NT2/D1 (cell line): ENCODE data around the gene SLC7A14.

Experiments
- SUZ12 ChIP-seq: IDR thresholded peaks from 2 replicates; pipeline ENCODE4 v1.6.1; 2011; ENCODE audit not compliant: insufficient read length, insufficient read depth; ENCODE audit errors: extremely low read depth
- YY1 ChIP-seq: IDR thresholded peaks from 2 replicates; pipeline ENCODE4 v1.6.1; 2011; ENCODE audit not compliant: insufficient read length, insufficient read depth
- ZNF274 ChIP-seq: IDR thresholded peaks from 2 replicates; pipeline ENCODE4 v1.6.1; 2011; ENCODE audit warnings: mild to moderate bottlenecking, low read depth, low read length

DNA sequence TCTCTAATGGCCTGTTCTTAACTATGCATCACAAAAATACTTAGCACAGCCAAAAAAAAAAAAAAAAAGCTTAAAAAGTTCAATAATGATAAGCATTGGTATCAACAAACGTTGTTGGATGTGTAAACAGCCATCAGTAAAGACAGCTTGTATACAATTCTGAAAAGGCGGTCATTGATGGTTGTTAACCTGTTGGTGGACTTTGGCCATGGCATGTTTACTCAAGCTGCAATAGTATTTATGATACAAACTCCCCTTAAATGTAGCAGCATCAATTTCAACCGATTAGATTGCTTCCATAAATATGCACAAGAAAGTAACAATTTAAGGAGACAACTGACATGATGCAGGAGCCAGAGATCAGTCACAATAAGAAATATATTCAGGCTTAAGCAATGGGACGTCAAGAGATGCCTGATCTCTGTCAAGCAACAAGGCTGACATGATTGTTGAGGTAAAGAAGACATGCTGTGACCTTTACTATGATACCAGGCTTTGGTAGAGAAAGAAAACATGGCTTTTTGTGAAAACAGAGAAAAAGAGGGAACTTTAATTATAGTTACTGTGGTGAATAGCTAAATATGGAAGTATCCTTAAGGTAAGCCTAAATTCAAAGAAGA is 14.2 kb upstream of the SLC7A14 start:
- TF ChIP-seq YY1 (no peak), ZNF274 (no peak), SUZ12 (no peak)
